Duodenal mucosa (tissue), 2 donors: ENCODE results near the gene IGDCC3.

Experiments used
- H3K27ac ChIP-seq: one replicate; pipeline ENCODE4 v1.7.0; 2013; ENCODE audit warnings: low read depth, low read length
- H3K27me3 ChIP-seq, 2 donors: one replicate each; pipeline ENCODE4 v1.7.0; 2013; ENCODE audit warnings: low read length in 2 of 2, control low read depth in 1 of 2; ENCODE audit not compliant: insufficient read depth in 2 of 2, control insufficient read depth in 1 of 2
- H3K36me3 ChIP-seq, 2 donors: one replicate each; pipeline ENCODE4 v1.7.0; 2013; ENCODE audit warnings: low read length in 2 of 2, control low read depth in 1 of 2; ENCODE audit not compliant: insufficient read depth in 2 of 2, control insufficient read depth in 1 of 2
- H3K4me1 ChIP-seq, 2 donors: one replicate each; pipeline ENCODE4 v1.7.0; 2013; ENCODE audit warnings: low read length in 2 of 2, control low read depth in 1 of 2; ENCODE audit not compliant: insufficient read depth in 2 of 2, control insufficient read depth in 1 of 2
- H3K4me3 ChIP-seq, 2 donors: one replicate each; pipeline ENCODE4 v1.7.0; 2013; ENCODE audit warnings: low read length in 2 of 2, low read depth in 1 of 2
- H3K9ac ChIP-seq, 2 donors: one replicate each; pipeline ENCODE4 v1.7.0; 2013; ENCODE audit warnings: low read length in 2 of 2, low read depth in 1 of 2
- H3K9me3 ChIP-seq, 2 donors: one replicate each; pipeline ENCODE4 v1.7.0; 2013; ENCODE audit warnings: low read length in 2 of 2, control low read depth in 1 of 2; ENCODE audit not compliant: control insufficient read depth in 1 of 2

The IGDCC3 gene

DNA sequence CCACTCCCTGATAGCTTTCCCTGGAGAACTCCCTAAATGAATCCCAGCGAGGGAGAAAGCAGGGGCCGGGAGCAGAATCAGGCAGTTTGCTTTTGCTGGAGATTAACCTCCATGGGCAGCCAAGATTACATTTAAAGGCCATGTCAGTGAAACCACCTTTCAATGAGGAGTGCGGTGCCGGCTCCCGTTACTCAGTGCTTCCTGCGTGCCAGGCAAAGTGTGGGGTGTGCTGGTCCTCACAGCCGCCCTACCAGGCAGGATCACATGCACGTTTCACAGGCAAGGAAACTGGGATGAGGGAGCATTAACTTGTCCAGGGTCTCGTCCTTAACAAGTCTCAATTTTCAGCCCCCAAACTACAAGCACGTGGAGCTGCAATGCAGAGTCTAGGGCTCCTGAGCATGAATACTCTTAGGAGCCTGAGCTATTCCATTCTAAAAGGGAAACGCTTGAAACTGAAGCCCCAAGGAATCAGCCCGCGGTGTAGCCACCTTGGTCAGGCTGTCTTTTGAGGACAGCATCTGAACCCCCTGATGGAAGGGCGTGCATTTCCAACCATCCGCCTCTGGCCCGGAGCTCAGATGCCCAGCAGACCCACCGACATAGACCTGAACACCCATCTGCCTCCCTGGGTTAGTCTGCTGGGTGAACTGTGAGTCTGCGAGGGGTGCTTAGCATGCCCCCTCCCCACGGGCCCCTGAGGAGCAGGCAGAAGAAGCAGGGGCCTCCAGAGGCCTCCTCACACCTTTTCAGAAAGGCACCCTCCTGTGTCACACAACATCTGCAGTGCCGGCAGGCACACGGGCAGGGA lies 5.6 kb downstream of the IGDCC3 start:
- H3K27me3 ChIP-seq: peaks cover 28 to 41% of the 10 kb centered on the region in 2 donors
- no peak overlapping the region for H3K9ac ChIP-seq
- no peaks in the 10 kb centered on the region for H3K9me3 ChIP-seq
- no peak overlapping the region for H3K27ac ChIP-seq
- no peaks in the 10 kb centered on the region for H3K36me3 ChIP-seq
- peaks cover 5 to 6% of the 10 kb centered on the region in 2 donors for H3K4me1 ChIP-seq
- no peak overlapping the region for H3K4me3 ChIP-seq

DNA sequence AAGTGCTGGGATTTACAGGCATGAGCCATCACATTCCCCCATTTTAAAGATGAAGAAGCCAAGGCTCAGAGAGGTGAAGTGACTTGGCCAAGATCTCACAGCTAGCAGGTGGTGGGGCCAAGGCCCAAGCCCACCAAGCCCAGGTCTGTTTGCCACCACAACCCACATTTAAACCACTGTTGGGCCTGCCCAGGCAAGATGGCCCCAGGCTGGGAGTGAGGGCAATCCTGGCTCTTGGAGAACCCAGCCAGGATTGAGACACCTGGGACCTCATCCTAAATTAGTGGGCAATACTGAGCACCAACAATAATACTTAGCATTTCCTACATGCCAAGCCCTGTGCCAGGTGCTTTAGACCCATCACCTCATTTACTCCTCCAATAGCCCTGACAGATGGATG lies 6.9 kb downstream of the IGDCC3 start:
- no peaks in the 10 kb centered on the region for H3K36me3 ChIP-seq
- H3K9ac ChIP-seq: no peak overlapping the region
- H3K9me3 ChIP-seq: no peaks in the 10 kb centered on the region
- no peak overlapping the region for H3K4me3 ChIP-seq
- no peak overlapping the region for H3K27ac ChIP-seq
- H3K4me1 ChIP-seq: no peaks in the 10 kb centered on the region
- peaks cover 16 to 30% of the 10 kb centered on the region in 2 donors for H3K27me3 ChIP-seq

DNA sequence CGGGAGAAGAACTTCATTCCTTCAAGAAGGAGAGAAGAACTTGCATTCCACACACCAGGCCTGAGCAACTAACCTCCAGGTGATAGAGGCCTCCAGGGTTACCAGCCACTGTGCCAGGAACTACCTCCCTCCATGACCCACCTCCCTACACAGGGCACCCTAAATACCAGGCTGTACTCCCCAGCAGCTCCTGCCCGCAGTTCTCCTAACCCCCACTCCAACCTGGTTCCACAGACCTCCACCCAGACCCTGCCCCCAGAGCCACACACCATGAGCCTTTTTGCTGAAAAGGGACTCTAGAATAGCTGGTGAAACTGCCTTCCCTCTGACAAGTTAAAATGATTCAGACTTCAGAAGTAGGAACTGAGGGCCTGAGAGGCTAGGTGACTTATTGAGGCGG lies 8.2 kb downstream of the IGDCC3 start:
- Histone ChIP-seq H3K9me3 (no peaks in the 10 kb centered on the region), H3K4me3 (no peak overlapping the region), H3K27me3 (peaks cover 4 to 17% of the 10 kb centered on the region in 2 donors), H3K36me3 (no peaks in the 10 kb centered on the region), H3K27ac (no peak overlapping the region), H3K9ac (no peak overlapping the region), H3K4me1 (no peaks in the 10 kb centered on the region)

DNA sequence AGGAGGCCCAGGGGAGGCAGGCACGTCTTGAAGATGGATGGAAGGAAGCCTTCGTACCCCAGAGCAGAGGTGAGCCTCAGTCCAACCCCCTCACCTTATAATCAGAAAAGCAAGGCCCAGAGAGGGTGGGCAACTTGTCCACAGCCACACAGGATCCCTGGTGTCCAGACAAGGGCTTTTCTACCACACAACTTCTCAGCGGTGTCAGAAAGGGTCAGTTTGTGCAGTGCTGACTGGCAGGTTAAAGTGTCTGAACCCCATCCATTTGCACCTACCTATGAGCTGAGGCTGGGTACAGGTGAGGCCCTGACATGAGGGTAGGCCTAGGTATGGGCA lies 8.6 kb downstream of the IGDCC3 start:
- no peak overlapping the region for H3K27ac ChIP-seq
- no peaks in the 10 kb centered on the region for H3K36me3 ChIP-seq
- H3K9me3 ChIP-seq: no peaks in the 10 kb centered on the region
- H3K27me3 ChIP-seq: peaks cover 2 to 13% of the 10 kb centered on the region in 2 donors
- H3K4me1 ChIP-seq: no peaks in the 10 kb centered on the region
- no peak overlapping the region for H3K4me3 ChIP-seq
- H3K9ac ChIP-seq: no peak overlapping the region

GRCh38 chr15:65368302-65369211 lies 9.2 kb downstream of the IGDCC3 start:
- H3K4me1 ChIP-seq: no peaks in the 10 kb centered on the region
- H3K9ac ChIP-seq: no peak overlapping the region
- H3K36me3 ChIP-seq: no peaks in the 10 kb centered on the region
- no peak overlapping the region for H3K4me3 ChIP-seq
- H3K9me3 ChIP-seq: no peaks in the 10 kb centered on the region
- peaks cover 0 to 8% of the 10 kb centered on the region in 2 donors for H3K27me3 ChIP-seq
- H3K27ac ChIP-seq: no peak overlapping the region

GRCh38 chr15:65366122-65366892 lies 11.5 kb downstream of the IGDCC3 start:
- no peaks in the 10 kb centered on the region for H3K27me3 ChIP-seq
- no peak overlapping the region for H3K9ac ChIP-seq
- no peak overlapping the region for H3K4me3 ChIP-seq
- no peak overlapping the region for H3K27ac ChIP-seq
- H3K36me3 ChIP-seq: no peaks in the 10 kb centered on the region
- H3K4me1 ChIP-seq: no peaks in the 10 kb centered on the region
- H3K9me3 ChIP-seq: no peaks in the 10 kb centered on the region

GRCh38 chr15:65365229-65365628 lies 12.6 kb downstream of the IGDCC3 start:
- Histone ChIP-seq H3K4me1 (no peaks in the 10 kb centered on the region), H3K9ac (no peak overlapping the region)

DNA sequence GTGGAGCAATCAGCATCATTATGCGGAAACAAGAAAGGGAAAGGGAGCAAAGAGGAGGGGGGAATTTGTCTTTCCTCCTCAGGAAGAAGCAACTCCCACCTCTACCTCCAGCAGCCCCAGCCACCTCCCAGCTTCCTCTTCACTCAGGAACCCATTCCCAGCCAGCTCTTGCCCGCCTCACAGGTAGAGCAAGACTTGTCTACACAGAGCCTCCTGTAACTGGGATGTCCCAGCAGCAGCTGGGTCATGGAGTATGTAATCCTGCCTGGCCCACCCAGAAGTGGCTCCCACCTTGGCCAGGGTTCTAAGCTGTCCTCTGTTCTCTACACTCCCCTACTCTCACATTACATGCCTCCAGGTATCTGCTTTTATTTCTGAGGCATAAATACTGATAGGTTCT lies 14.0 kb downstream of the IGDCC3 start:
- Histone ChIP-seq H3K27me3 (peaks cover 0 to 2% of the 10 kb centered on the region in 2 donors), H3K9me3 (no peaks in the 10 kb centered on the region)

More at GRCh38 chr15:65365229-65365628, 12.6 kb downstream of the IGDCC3 start:
- Histone ChIP-seq H3K27ac (no peak overlapping the region), H3K36me3 (no peaks in the 10 kb centered on the region), H3K4me3 (no peak overlapping the region), H3K27me3 (no peaks in the 10 kb centered on the region), H3K9me3 (no peaks in the 10 kb centered on the region)

DNA sequence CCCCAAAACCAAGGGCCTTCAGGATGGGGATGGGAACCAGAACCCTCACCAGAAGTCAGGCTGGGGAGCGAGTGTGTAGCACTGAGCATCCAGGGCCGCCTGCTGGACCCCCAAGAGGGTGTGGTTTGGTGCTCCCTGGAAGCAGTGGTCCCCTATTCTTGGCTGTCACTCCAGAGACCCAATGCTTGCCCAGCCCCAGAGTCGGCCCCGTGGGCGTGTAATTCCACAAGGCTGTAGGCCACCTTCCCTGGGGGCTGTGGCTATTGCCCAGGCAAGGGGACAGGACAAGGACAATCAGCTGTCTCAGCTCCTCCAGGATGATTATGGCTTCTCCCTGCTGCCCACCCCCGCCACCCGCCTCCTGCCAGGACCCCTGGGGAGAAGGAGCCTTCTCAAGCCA lies 14.5 kb downstream of the IGDCC3 start:
- Histone ChIP-seq H3K4me1 (no peaks in the 10 kb centered on the region), H3K27ac (no peak overlapping the region), H3K4me3 (no peak overlapping the region), H3K27me3 (peaks cover 0 to 2% of the 10 kb centered on the region in 2 donors), H3K36me3 (no peaks in the 10 kb centered on the region), H3K9me3 (no peaks in the 10 kb centered on the region), H3K9ac (no peak overlapping the region)

More for the DNA sequence above, 14.0 kb downstream of the IGDCC3 start:
- H3K4me1 ChIP-seq: no peaks in the 10 kb centered on the region
- H3K27ac ChIP-seq: no peak overlapping the region
- H3K9ac ChIP-seq: no peak overlapping the region
- no peak overlapping the region for H3K4me3 ChIP-seq
- no peaks in the 10 kb centered on the region for H3K36me3 ChIP-seq
